Measurements from ENCODE around the gene SDSL. TPM values are rescaled to one million over a fixed set of nuclear protein-coding genes. Genes with fewer than 3 reads are reported as not detected.

Gene SDSL
- total RNA-seq, 4 donors from 2014 or later, result 7.5 to 21.5 (median 11.4) TPM

GRCh38 chr12:113396828-113397496, 25.2 kb upstream of the SDSL start:
- no peak for DNase-seq
- Histone ChIP-seq H3K9me3 (no peaks in the 10 kb centered on the region), H3K4me3 (no peak overlapping the region), H3K27me3 (no peaks in the 10 kb centered on the region), H3K4me1 (no peaks in the 10 kb centered on the region), H3K36me3 (no peaks in the 10 kb centered on the region), H3K27ac (no peak overlapping the region)
- TF ChIP-seq POLR2A (IDR thresholded peaks at IDR 0.05) (no peak), CTCF (IDR thresholded peaks at IDR 0.05) (no peak)

GRCh38 chr12:113397497-113398197, 24.5 kb upstream of the SDSL start:
- Histone ChIP-seq H3K9me3 (no peaks in the 10 kb centered on the region), H3K4me3 (no peak overlapping the region), H3K4me1 (no peaks in the 10 kb centered on the region), H3K27ac (no peak overlapping the region), H3K36me3 (no peaks in the 10 kb centered on the region), H3K27me3 (no peaks in the 10 kb centered on the region)
- no peak for TF ChIP-seq CTCF (IDR thresholded peaks at IDR 0.05)
- no peak for TF ChIP-seq POLR2A (IDR thresholded peaks at IDR 0.05)
- no peak for DNase-seq

- DNase-seq, result no peak
- Histone ChIP-seq H3K9me3 (no peaks in the 10 kb centered on the region), H3K4me3 (no peak overlapping the region), H3K27ac (no peak overlapping the region), H3K4me1 (no peaks in the 10 kb centered on the region), H3K27me3 (no peaks in the 10 kb centered on the region), H3K36me3 (no peaks in the 10 kb centered on the region)
- TF ChIP-seq CTCF (IDR thresholded peaks at IDR 0.05), result no peak
- no peak for TF ChIP-seq POLR2A (IDR thresholded peaks at IDR 0.05)
Measured at GRCh38 chr12:113398346-113399290, 23.6 kb upstream of the SDSL start.

GRCh38 chr12:113399490-113399889, 22.7 kb upstream of the SDSL start:
- Histone ChIP-seq H3K4me3 (no peak overlapping the region), H3K27me3 (no peaks in the 10 kb centered on the region), H3K4me1 (no peaks in the 10 kb centered on the region), H3K36me3 (no peaks in the 10 kb centered on the region), H3K9me3 (no peaks in the 10 kb centered on the region), H3K27ac (no peak overlapping the region)
- no peak for DNase-seq
- TF ChIP-seq CTCF (IDR thresholded peaks at IDR 0.05) (no peak), POLR2A (IDR thresholded peaks at IDR 0.05) (no peak)

- no peaks in the 10 kb centered on the region for H3K9me3 ChIP-seq
- DNase-seq, result no peak
- H3K4me3 ChIP-seq, result no peak overlapping the region
- TF ChIP-seq CTCF (IDR thresholded peaks at IDR 0.05), result no peak
- TF ChIP-seq POLR2A (IDR thresholded peaks at IDR 0.05), result no peak
- no peaks in the 10 kb centered on the region for H3K27me3 ChIP-seq
- H3K27ac ChIP-seq, result no peak overlapping the region
- H3K4me1 ChIP-seq, result no peaks in the 10 kb centered on the region
- no peaks in the 10 kb centered on the region for H3K36me3 ChIP-seq
Measured at GRCh38 chr12:113400362-113400761, 21.8 kb upstream of the SDSL start.

Data from Peyer's patch (tissue), 4 donors.